OCI-LY3 (cell line): ENCODE results near the gene PROM2.

Experiments used
- EZH2phosphoT487 ChIP-seq: fragments of 200-600 bp; shearing (Covaris generic); IDR thresholded peaks from 2 replicates; pipeline ENCODE4 v1.6.1; 2018; ENCODE audit warnings: antibody characterized with exemption, mixed run types, low read depth
- TF ChIP-seq, protein P1 (sequence below): fragments of 200-600, 300-600 bp; sonication (generic); IDR thresholded peaks from 2 replicates; pipeline ENCODE4 v1.5.1; 2014; ENCODE audit warnings: antibody characterized with exemption, low read length, low read depth

DNA sequence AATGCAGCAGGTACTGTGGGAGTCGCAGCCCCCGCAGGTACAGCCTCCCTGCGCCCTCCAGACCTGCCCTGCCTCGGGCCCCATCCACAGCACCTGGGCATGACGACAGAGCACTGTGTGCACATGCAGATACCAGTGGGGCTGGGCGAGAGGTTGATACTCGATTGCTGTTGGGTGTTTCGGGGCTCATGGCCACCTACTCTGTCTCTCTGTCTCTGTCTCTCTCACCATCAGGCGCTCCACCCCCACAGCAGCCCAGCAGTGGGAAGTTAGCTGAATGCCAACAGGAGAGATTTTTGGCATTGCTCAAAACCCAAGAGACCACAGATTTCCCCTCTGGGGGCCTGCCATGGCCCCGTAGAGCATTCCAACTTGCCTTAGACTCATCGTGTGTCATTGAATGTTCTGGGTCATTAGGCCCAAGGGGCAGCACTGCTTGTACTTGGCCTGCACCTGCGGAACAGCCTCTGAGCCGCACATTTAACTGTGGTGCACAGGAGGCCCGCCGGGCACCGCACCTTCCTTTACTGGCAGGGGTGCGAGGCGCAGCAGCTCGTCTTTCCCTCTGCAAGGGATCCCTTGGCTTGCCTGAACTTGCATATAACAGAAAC is 41.7 kb downstream of the PROM2 start:
- TF ChIP-seq, protein P1, sequence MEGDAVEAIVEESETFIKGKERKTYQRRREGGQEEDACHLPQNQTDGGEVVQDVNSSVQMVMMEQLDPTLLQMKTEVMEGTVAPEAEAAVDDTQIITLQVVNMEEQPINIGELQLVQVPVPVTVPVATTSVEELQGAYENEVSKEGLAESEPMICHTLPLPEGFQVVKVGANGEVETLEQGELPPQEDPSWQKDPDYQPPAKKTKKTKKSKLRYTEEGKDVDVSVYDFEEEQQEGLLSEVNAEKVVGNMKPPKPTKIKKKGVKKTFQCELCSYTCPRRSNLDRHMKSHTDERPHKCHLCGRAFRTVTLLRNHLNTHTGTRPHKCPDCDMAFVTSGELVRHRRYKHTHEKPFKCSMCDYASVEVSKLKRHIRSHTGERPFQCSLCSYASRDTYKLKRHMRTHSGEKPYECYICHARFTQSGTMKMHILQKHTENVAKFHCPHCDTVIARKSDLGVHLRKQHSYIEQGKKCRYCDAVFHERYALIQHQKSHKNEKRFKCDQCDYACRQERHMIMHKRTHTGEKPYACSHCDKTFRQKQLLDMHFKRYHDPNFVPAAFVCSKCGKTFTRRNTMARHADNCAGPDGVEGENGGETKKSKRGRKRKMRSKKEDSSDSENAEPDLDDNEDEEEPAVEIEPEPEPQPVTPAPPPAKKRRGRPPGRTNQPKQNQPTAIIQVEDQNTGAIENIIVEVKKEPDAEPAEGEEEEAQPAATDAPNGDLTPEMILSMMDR = no peak
- no peak for TF ChIP-seq EZH2phosphoT487
